ENCODE measurements around the gene MPDU1. TPM values are rescaled to one million over a fixed set of nuclear protein-coding genes. Genes with fewer than 3 reads are reported as not detected.

MPDU1 gene
- total and polyA plus RNA-seq, 2 of the 13 experiments (the other 11 are each of a cell fraction or from before 2014, with no cell fraction given) = 112 to 167 TPM

- no peak for TF ChIP-seq ZBTB49 (CRISPR knock-in tag; IDR thresholded peaks at IDR 0.05; ENCODE audit: borderline replicate concordance)
- no peak; the same call in 1 of the 2 replicates for TF ChIP-seq ZNF709 (CRISPR knock-in tag; IDR thresholded peaks at IDR 0.05)
- no peak for TF ChIP-seq DDIT3 (CRISPR knock-in tag; IDR thresholded peaks at IDR 0.05)
- TF ChIP-seq ZBTB25 (CRISPR knock-in tag; IDR thresholded peaks at IDR 0.05) = peak; percentile 33; the same call in 1 of the 2 replicates
- peak; percentile 76; the same call in 1 of the 2 replicates for TF ChIP-seq SPEN (CRISPR knock-in tag; IDR thresholded peaks at IDR 0.05; ENCODE audit: low read depth)
- 0 out of 4 replicates have a peak, but pooled peaks have one; percentile 5 to 42 for TF ChIP-seq HMGXB4 (CRISPR knock-in tag; IDR thresholded peaks at IDR 0.05; ENCODE audit: borderline replicate concordance in 1 of 2, low read depth in 1 of 2)
- no peak; the same call in 1 of the 2 replicates for TF ChIP-seq TBX2 (CRISPR knock-in tag; IDR thresholded peaks at IDR 0.05; ENCODE audit: borderline replicate concordance)
- TF ChIP-seq KMT2B (CRISPR knock-in tag; IDR thresholded peaks at IDR 0.05) = 0 out of 2 replicates have a peak, but pooled peaks have one; percentile 11
- TF ChIP-seq ZNF292 (CRISPR knock-in tag; IDR thresholded peaks at IDR 0.05; ENCODE audit: borderline replicate concordance, low read depth) = no peak
- TF ChIP-seq ZNF780A (CRISPR knock-in tag; IDR thresholded peaks at IDR 0.05) = no peak
- TF ChIP-seq WIZ (CRISPR knock-in tag; IDR thresholded peaks at IDR 0.05) = no peak
- no peak for TF ChIP-seq ZNF460 (CRISPR knock-in tag; IDR thresholded peaks at IDR 0.05; ENCODE audit: borderline replicate concordance)
- TF ChIP-seq ZFP1 (CRISPR knock-in tag; IDR thresholded peaks at IDR 0.05) = 0 out of 2 replicates have a peak, but pooled peaks have one; percentile 32
- TF ChIP-seq MAFK (conservative IDR thresholded peaks at IDR 0.05 in 1 of 2, IDR thresholded peaks at IDR 0.05 in 1 of 2; ENCODE audit: low read length in 2 of 2) = no peak
- TF ChIP-seq HNRNPLL (IDR thresholded peaks at IDR 0.05; ENCODE audit: low read depth, low read length, poor library complexity, severe bottlenecking) = no peak
- 0 out of 2 replicates have a peak, but pooled peaks have one; percentile 43 for TF ChIP-seq ZBTB7A (CRISPR knock-in tag; IDR thresholded peaks at IDR 0.05)
- TF ChIP-seq ZFP36 (IDR thresholded peaks at IDR 0.05; ENCODE audit: borderline replicate concordance, low read depth, low read length, partially characterized antibody) = no peak
- TF ChIP-seq SMC3 (IDR thresholded peaks at IDR 0.05; ENCODE audit: low read length) = no peak
- TF ChIP-seq GRHL1 (CRISPR knock-in tag; conservative IDR thresholded peaks at IDR 0.05) = no peak
Observed at GRCh38 chr17:7557775-7558543, 25.7 kb upstream of the MPDU1 start (continued).

Measured in HepG2 (cell line).